ENCODE results near the gene ZNF681. TPM values are rescaled to one million over a fixed set of nuclear protein-coding genes. Genes with fewer than 3 reads are reported as not detected.

The ZNF681 gene
- total and polyA plus RNA-seq, 10 of the 15 experiments (the other 5 are each of a cell fraction or from before 2014, with no cell fraction given) = 0.11 to 0.41 (median 0.24) TPM; not detected in 1

- TF ChIP-seq E4F1 (IDR thresholded peaks at IDR 0.05; ENCODE audit: borderline replicate concordance, partially characterized antibody) = no peak
- no peak for TF ChIP-seq SIX5 (IDR thresholded peaks at IDR 0.05; ENCODE audit: low read depth, low read length, severe bottlenecking)
- no peak for TF ChIP-seq EED (IDR thresholded peaks at IDR 0.05; ENCODE audit: low read depth)
- no peak for TF ChIP-seq CREB1 (IDR thresholded peaks at IDR 0.05; ENCODE audit: low read depth)
- TF ChIP-seq TAF1 (IDR thresholded peaks at IDR 0.05; ENCODE audit: borderline replicate concordance, low read depth, low read length) = no peak
- no peak for TF ChIP-seq SIN3A (IDR thresholded peaks at IDR 0.05; ENCODE audit: low read depth, low read length)
- no peak for TF ChIP-seq NFIC (IDR thresholded peaks at IDR 0.05; ENCODE audit: low read depth, low read length)
- no peak for TF ChIP-seq SMAD5 (IDR thresholded peaks at IDR 0.05; ENCODE audit: low read depth)
- no peak for TF ChIP-seq PML (IDR thresholded peaks at IDR 0.05; ENCODE audit: low read length)
- TF ChIP-seq BRCA1 (IDR thresholded peaks at IDR 0.05; ENCODE audit: low read depth, low read length) = no peak
- no peak for TF ChIP-seq ZNF217 (IDR thresholded peaks at IDR 0.05)
- TF ChIP-seq TCF12 (IDR thresholded peaks at IDR 0.05; ENCODE audit: low read depth, low read length) = no peak
- TF ChIP-seq TBL1XR1 (IDR thresholded peaks at IDR 0.05; ENCODE audit: low read depth, low read length) = no peak
- TF ChIP-seq POLR2A (IDR thresholded peaks at IDR 0.05; ENCODE audit: low read depth, low read length) = no peak
Observed at GRCh38 chr19:23776507-23777205, 18.0 kb upstream of the ZNF681 start (continued).
